Right lobe of liver (tissue), 4 donors: ENCODE measurements around the gene CADM2.

Experiments
- POLR2A ChIP-seq: fragments of 450-650 bp; IDR thresholded peaks from one replicate; pipeline ENCODE4 v1.6.1; 2017; ENCODE audit warnings: antibody characterized with exemption, mild to moderate bottlenecking
- TF ChIP-seq, protein P1 (sequence below), 4 donors: fragments of 200-600 bp in 3 of 4; fragments of 450-650 bp in 1 of 4; IDR thresholded peaks; one replicate each; pipeline versions ENCODE4 v1.5.1 to v1.8.0; 2016 to 2022; ENCODE audit warnings: antibody characterized with exemption in 4 of 4, mild to moderate bottlenecking in 2 of 4
- donor health status: DM: no; HTN: no; CAD: no.
- donor health status: DM: no; HTN: no; CAD: no.
- donor health status: DM: no; HTN: yes; CAD: no.

DNA sequence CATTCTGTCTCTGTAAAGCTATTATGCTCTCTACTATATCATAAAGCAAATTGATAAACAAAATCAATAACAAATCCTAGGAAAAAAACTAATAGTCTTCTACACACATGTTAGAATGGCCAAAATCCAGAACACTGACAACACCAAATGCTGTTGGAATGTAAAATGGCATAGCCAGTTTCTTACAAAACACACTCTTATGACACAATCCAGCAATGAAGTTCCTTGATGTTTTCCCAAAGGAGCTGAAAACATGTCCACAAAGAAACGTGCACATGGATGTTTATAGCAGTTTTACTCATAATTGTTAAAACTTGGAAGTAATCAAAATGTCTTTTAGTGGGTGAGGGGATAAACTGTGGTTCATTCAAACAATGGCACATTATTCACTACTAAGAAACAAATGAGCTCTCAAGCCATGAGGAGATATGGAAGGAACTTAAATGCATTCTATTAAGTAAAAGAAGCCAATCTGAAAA lies 32.7 kb downstream of the CADM2 start:
- TF ChIP-seq, protein P1, sequence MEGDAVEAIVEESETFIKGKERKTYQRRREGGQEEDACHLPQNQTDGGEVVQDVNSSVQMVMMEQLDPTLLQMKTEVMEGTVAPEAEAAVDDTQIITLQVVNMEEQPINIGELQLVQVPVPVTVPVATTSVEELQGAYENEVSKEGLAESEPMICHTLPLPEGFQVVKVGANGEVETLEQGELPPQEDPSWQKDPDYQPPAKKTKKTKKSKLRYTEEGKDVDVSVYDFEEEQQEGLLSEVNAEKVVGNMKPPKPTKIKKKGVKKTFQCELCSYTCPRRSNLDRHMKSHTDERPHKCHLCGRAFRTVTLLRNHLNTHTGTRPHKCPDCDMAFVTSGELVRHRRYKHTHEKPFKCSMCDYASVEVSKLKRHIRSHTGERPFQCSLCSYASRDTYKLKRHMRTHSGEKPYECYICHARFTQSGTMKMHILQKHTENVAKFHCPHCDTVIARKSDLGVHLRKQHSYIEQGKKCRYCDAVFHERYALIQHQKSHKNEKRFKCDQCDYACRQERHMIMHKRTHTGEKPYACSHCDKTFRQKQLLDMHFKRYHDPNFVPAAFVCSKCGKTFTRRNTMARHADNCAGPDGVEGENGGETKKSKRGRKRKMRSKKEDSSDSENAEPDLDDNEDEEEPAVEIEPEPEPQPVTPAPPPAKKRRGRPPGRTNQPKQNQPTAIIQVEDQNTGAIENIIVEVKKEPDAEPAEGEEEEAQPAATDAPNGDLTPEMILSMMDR (IDR thresholded peaks at IDR 0.05) = no peak
- no peak for TF ChIP-seq POLR2A
